ENCODE measurements around the gene EXOC1L. TPM values are rescaled to one million over a fixed set of nuclear protein-coding genes. Genes with fewer than 3 reads are reported as not detected.

The EXOC1L gene, protein sequence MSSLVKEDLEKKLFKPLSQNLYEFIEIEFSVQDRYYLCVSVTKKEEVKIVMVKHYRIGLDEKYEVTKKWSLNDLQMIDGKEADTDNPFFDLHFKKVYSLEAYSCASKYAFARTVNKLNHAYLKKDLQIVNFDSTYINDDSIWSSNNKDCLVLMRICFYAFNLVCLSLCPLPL
- total RNA-seq = not detected

DNA sequence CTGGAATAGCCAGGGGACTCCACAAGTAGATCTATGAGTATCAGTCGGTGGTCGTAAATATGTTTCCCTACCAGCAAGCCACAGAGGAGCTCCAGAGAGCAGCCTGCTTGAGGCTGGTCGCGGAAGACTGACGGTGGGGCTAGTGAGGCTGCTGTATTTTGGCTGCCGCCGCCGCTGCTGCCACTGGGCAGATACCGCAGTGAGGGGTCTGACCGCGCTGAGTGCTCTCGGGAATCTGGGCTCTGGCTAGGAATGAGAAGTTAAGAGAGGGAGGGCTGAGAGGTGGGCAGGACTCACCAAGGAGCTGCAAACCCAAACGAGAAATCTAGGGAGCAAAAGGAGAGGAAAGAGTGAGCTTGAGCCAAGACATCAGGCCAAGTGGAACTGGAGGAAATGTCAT, at the start of gene EXOC1L:
TSS of gene EXOC1L (plus strand) at position 157 of the 400 bp plus-strand sequence. CDS start at position 394, 237 bp downstream.
- peaks cover 5% of the 10 kb centered on the region for H3K4me1 Mint-ChIP-seq
- H3K36me3 Mint-ChIP-seq = no peaks in the 10 kb centered on the region
- peaks cover 17% of the 10 kb centered on the region for H3K27me3 Mint-ChIP-seq
- H3K9me3 Mint-ChIP-seq = no peaks in the 10 kb centered on the region
- peak within 1 kb of the TSS; percentile 58 for H3K4me3 Mint-ChIP-seq
- DNase-seq = peak; percentile 3
- H3K27ac Mint-ChIP-seq = no peak within 1 kb of the TSS

DNA sequence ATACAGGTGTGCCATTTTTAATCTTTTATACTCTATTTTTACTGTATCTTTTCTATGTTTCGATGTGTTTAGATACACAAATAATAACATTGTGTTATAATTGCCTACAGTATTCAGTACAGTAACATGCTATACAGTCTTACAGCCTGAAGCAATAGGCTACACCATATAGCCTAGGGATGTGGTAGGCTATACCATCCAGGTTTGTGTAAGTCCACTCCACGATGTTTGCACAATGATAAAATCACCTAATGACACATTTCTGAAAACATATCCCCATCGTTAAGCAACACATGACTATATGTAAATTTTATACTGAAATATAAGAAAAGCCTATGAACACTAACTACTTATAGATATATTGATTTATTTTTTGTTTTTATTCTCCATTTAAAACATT, 48.9 kb upstream of the EXOC1L start:
- H3K27ac Mint-ChIP-seq = no peak overlapping the region
- no peaks in the 10 kb centered on the region for H3K36me3 Mint-ChIP-seq
- peaks cover 7% of the 10 kb centered on the region for H3K27me3 Mint-ChIP-seq

DNA sequence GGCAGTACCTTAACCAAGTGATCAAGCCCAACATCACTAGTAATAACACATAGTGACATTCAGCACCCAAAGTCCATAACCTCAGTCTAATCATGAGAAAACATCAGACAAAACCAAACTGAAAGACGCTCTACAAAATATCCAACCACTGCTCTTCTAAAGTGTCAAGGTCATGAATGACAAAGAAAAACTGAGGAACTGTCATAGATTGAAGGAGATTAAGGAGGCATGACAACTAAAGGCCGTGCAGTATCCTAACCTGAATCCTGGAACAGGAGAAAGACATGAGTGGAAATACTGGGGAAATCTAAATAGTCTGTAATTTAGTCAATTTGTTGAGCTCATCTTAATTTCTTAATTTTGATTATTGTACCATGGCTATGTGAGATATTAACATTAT, 38.2 kb upstream of the EXOC1L start:
- peaks cover 7% of the 10 kb centered on the region for H3K27me3 Mint-ChIP-seq
- no peak for DNase-seq
- H3K36me3 Mint-ChIP-seq = no peaks in the 10 kb centered on the region
- H3K4me3 Mint-ChIP-seq = no peak overlapping the region
- H3K27ac Mint-ChIP-seq = no peak overlapping the region
- H3K4me1 Mint-ChIP-seq = no peaks in the 10 kb centered on the region
- H3K9me3 Mint-ChIP-seq = no peaks in the 10 kb centered on the region

More for the DNA sequence above, 48.9 kb upstream of the EXOC1L start:
- Mint-ChIP-seq H3K9me3 (no peaks in the 10 kb centered on the region), H3K4me1 (no peaks in the 10 kb centered on the region), H3K4me3 (no peak overlapping the region)
- no peak for DNase-seq

DNA sequence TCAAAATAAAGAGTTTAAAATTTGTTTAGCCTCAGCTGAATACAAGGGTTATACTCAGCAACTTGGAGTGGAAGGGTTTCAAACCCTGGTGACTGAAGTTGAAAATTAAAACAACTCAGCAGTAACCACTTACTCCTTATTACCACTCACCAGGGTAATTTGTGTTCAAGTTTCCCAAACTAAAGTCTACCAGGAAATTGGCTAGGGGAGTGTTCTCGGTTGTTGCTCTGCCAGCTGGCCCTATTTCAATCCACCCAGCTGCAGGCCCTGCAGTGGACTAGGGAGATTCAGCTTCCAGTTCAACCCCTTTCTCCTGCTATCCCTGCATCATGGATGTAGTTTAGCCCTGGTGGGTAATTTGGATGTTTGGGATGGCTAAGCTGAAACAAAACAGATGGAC, 37.8 kb upstream of the EXOC1L start:
- Mint-ChIP-seq H3K27ac (no peak overlapping the region), H3K4me3 (no peak overlapping the region), H3K9me3 (no peaks in the 10 kb centered on the region), H3K27me3 (peaks cover 8% of the 10 kb centered on the region), H3K4me1 (no peaks in the 10 kb centered on the region), H3K36me3 (no peaks in the 10 kb centered on the region)
- DNase-seq = no peak

DNA sequence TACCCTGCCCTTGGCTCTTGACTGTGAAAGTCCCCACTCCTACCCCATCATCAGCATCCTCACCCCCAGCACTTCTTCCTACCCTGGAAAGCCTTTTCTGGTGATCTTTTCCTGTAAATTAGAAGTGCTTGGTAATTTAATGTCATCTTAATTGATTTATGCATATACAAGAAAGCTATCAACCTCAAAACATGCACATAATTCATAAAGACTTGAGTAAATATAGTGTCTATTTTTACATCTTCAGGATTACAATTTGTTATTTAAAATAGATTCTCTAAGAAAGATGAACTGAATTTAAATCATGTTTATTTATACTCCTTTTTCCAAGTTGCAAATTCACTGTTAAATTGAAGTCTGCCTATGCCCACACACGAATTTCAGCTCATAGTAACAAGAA, 36.0 kb upstream of the EXOC1L start:
- H3K9me3 Mint-ChIP-seq = no peaks in the 10 kb centered on the region
- H3K4me3 Mint-ChIP-seq = no peak overlapping the region
- no peaks in the 10 kb centered on the region for H3K4me1 Mint-ChIP-seq
- DNase-seq = no peak
- H3K36me3 Mint-ChIP-seq = no peaks in the 10 kb centered on the region
- H3K27ac Mint-ChIP-seq = no peak overlapping the region
- peaks cover 12% of the 10 kb centered on the region for H3K27me3 Mint-ChIP-seq

DNA sequence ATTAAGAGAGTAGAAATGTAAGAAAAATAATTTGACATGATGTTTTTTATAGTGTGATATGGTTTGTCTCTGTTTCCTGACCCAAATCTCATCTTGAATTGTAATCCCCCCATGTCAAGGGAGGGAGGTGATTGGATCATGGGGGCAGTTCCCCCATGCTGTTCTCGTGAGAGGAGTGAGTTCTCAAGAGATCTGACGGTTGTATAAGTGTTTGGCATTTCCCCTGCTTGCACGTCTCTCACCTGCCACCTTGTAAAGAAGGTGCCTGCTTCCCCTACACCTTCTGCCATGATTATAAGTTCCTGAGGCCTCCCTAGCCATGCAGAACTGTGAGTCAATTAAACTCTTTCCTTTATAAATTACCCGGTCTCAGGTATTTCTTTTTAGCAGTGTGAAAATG, 34.8 kb upstream of the EXOC1L start:
- no peak for DNase-seq
- no peaks in the 10 kb centered on the region for H3K9me3 Mint-ChIP-seq
- H3K36me3 Mint-ChIP-seq = no peaks in the 10 kb centered on the region
- H3K4me1 Mint-ChIP-seq = no peaks in the 10 kb centered on the region
- H3K4me3 Mint-ChIP-seq = no peak overlapping the region
- peaks cover 11% of the 10 kb centered on the region for H3K27me3 Mint-ChIP-seq
- H3K27ac Mint-ChIP-seq = no peak overlapping the region

DNA sequence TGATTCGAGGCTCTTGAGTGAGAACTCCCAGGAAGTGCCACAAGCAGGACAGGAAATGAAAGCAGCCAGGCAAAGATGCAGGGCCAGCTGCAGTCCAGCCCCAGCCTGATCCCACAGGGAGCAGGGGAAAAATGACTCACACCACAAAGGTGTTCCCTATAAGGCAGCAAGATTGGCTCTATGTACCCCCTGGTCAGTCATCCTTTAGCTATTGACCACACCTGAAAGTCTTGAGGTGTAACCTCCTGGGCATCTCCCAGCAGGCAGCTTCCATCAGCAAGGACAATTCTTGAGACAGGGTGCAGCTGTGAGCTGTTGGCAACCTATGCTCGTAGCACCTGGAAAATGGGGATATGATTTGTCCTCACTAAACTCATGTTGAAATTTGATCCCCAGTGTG, 27.9 kb upstream of the EXOC1L start:
- Mint-ChIP-seq H3K4me3 (no peak overlapping the region), H3K27ac (no peak overlapping the region), H3K9me3 (no peaks in the 10 kb centered on the region), H3K27me3 (peaks cover 47% of the 10 kb centered on the region), H3K36me3 (no peaks in the 10 kb centered on the region), H3K4me1 (no peaks in the 10 kb centered on the region)
- DNase-seq = no peak

DNA sequence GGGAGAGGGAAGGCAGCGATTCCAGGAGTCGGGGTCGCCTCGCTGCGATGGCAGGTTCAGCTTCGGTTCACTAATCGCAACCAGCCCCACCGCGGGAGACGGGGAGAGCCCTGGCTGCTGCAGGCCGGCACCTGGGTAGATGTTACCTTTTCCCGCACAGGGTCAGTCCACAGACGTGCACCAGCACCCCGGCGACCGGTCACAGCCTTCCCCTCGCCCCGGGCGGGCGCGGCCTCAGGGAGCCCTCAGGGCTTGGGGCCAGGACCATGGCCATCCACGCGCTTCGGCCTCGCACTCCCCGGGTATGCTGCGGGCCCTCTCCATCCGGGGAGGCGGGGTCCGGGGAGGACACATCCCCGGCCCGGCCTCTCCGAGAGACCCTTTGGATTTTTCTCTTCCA, 26.1 kb upstream of the EXOC1L start:
- Mint-ChIP-seq H3K36me3 (no peaks in the 10 kb centered on the region), H3K4me1 (no peaks in the 10 kb centered on the region), H3K27ac (no peak overlapping the region), H3K9me3 (no peaks in the 10 kb centered on the region), H3K27me3 (peaks cover 52% of the 10 kb centered on the region), H3K4me3 (no peak overlapping the region)
- DNase-seq = no peak

DNA sequence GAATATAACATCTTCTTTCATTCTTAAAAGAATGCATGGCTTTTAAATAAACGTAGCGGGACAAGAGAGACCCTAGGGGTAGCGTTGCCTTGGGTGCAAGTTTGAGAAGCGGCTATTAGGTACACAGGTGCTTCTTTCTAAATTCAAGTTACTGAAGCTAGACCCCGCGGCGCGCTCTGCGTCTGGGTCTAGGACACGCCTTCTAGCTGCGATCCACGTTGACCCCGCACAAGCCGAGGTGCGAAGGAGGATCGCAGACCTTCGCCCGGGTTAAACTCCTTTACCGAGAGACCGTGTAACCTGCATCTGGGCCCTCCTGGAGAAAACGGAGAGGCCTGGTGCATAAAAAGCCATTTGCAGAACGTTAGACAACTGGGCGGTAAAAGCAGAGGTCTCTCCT, 25.5 kb upstream of the EXOC1L start:
- Mint-ChIP-seq H3K4me3 (no peak overlapping the region), H3K4me1 (no peaks in the 10 kb centered on the region), H3K27me3 (peaks cover 49% of the 10 kb centered on the region), H3K9me3 (no peaks in the 10 kb centered on the region), H3K36me3 (no peaks in the 10 kb centered on the region), H3K27ac (no peak overlapping the region)
- no peak for DNase-seq

DNA sequence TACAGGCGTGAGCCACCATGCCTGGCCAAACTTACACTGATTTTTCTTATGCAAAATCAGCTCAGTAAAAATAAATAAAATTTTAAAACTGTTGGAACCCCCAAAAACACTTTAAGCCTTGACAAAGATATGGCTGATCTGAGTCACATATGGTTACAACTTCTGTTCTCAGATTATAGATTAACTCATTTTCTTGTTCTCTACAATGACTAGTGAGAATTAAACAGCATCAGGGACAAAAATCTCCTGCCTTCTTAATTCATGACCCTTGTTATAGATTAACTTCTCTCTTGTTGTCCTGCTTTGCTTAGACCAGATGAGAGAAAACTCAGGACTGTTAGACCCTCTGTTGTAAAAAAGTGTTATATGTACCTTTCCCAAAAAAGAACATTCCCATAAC, 24.2 kb upstream of the EXOC1L start:
- no peaks in the 10 kb centered on the region for H3K36me3 Mint-ChIP-seq
- DNase-seq = no peak
- no peaks in the 10 kb centered on the region for H3K9me3 Mint-ChIP-seq
- H3K4me3 Mint-ChIP-seq = no peak overlapping the region
- peaks cover 49% of the 10 kb centered on the region for H3K27me3 Mint-ChIP-seq
- H3K4me1 Mint-ChIP-seq = no peaks in the 10 kb centered on the region
- H3K27ac Mint-ChIP-seq = no peak overlapping the region

DNA sequence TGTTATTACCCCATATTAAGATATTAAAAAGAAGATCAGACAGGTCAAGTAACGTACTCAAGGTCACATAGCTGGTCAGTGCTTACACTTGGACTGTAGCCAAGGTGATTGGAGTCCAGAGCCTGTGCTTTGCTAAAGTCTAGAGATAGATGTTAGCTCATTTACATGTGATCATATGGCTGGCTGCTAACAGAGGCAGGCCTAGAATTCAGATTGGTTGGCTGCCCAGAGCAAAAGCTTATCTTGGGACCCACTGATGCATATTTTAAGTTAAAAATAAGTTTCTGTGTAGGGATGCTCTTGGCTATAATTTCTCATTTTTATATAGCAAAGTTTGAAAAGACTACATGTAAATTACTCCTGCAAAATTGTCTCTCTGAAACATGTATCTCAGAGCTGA, 18.1 kb upstream of the EXOC1L start:
- no peaks in the 10 kb centered on the region for H3K9me3 Mint-ChIP-seq

DNA sequence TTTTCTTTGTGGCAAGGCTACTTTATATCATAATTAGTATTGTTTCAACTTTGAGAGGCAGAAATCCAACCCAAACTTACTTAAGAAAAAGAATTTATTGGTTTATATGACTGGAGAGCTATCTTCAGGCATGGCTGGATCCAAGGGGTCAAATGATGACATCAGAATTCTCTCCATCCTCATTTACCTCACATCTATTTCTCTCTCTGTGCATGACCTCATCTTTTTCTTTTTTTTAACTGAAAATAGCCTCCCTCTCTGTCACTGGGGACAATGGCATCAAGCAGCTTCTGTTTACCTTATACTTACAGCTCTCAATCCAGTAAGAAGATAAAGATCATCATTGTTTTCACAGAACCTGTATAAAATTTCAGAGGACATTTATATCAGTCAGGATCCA, 12.0 kb upstream of the EXOC1L start:
- H3K36me3 Mint-ChIP-seq = no peaks in the 10 kb centered on the region
- no peaks in the 10 kb centered on the region for H3K27me3 Mint-ChIP-seq
- no peak overlapping the region for H3K4me3 Mint-ChIP-seq
- H3K27ac Mint-ChIP-seq = no peak overlapping the region
- no peak for DNase-seq
- H3K9me3 Mint-ChIP-seq = peaks cover 2% of the 10 kb centered on the region
- no peaks in the 10 kb centered on the region for H3K4me1 Mint-ChIP-seq

More for the DNA sequence above, 18.1 kb upstream of the EXOC1L start:
- H3K4me3 Mint-ChIP-seq = no peak overlapping the region
- H3K27ac Mint-ChIP-seq = no peak overlapping the region
- H3K36me3 Mint-ChIP-seq = no peaks in the 10 kb centered on the region
- no peaks in the 10 kb centered on the region for H3K4me1 Mint-ChIP-seq
- DNase-seq = no peak
- peaks cover 11% of the 10 kb centered on the region for H3K27me3 Mint-ChIP-seq

DNA sequence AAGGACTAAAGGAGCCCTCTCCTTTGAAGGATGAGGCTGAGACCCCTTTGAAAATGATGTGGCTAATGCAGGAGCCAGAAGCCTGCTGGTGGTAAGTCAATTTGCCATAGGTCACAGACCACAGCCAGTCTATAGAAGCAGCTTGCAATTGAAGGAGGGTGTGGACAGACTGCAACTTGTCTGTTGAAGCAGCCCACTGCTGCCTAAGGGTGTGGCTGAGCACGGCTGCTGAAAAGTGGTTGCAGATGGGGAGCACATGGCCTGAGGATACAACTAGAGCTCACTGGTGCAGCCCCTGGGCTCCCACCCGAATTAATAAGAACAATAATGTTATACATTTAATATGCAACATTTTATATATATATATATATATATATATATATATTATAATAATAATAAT, 11.4 kb upstream of the EXOC1L start:
- Mint-ChIP-seq H3K4me3 (no peak overlapping the region), H3K36me3 (no peaks in the 10 kb centered on the region), H3K27me3 (no peaks in the 10 kb centered on the region), H3K9me3 (peaks cover 2% of the 10 kb centered on the region), H3K4me1 (no peaks in the 10 kb centered on the region), H3K27ac (no peak overlapping the region)
- DNase-seq = no peak

DNA sequence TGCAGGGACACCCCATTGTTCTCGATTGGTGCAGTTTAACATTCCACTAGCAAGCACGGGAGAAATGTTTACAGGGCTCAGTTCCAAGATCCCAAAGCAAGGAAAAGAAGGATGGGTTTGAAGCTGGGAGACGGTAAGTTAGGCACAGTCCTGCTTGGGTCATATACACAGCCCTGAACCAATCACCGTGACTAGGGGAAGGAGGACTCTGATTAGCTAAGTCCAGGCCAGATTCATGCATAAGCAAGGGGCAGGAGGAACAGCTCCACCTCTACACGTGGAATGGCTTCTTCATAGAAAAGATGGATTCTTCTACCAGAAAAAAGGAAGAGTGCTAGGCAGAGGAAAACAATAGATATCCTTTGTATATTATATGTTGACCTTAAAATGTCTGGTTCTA, 11.0 kb upstream of the EXOC1L start:
- Mint-ChIP-seq H3K36me3 (no peaks in the 10 kb centered on the region), H3K9me3 (peaks cover 2% of the 10 kb centered on the region), H3K27ac (no peak overlapping the region), H3K4me3 (no peak overlapping the region), H3K27me3 (no peaks in the 10 kb centered on the region), H3K4me1 (no peaks in the 10 kb centered on the region)
- no peak for DNase-seq

DNA sequence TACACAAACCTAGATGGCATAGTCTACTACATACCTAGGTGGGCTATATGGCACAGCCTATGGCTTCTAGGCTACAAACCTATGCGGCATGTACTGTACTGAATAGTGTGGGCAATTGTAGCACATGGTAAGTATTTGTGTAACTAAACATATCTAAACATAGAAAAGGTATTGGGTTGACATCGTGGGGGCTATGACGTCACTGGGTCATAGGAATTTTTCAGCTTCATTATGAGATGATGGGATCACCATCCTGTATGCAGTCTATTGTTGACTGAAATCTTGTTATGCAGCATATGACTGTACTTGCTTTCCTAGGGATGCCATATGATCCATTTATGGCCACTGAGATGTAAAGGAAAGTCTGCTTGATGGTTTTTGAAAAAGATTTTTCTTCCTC, 1.9 kb upstream of the EXOC1L start:
- H3K4me3 Mint-ChIP-seq = no peak overlapping the region
- H3K27me3 Mint-ChIP-seq = peaks cover 17% of the 10 kb centered on the region
- H3K27ac Mint-ChIP-seq = no peak overlapping the region
- no peak for DNase-seq
- no peaks in the 10 kb centered on the region for H3K36me3 Mint-ChIP-seq
- no peaks in the 10 kb centered on the region for H3K9me3 Mint-ChIP-seq
- H3K4me1 Mint-ChIP-seq = peaks cover 5% of the 10 kb centered on the region

DNA sequence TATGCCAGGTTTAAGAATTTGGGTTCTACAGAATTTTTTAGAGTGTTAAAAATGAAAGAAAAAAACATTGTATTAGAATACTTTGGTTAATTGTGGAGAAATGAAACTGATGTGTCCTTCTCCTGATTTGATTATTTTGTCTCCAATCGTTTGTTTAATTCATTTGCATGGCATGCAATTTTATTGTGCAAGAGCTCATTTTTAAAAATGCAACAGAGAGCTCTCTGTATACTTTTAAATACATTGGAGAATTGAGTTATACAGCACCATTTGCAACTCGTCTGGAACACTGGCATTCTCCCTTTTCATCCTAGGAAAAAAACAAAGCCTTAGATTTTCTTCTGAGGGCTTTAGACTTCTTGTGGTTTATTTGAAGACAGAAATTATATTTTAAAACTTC, 689 bp downstream of the EXOC1L start:
- no peaks in the 10 kb centered on the region for H3K36me3 Mint-ChIP-seq
- no peak for DNase-seq
- no peak overlapping the region for H3K27ac Mint-ChIP-seq
- H3K4me1 Mint-ChIP-seq = peaks cover 5% of the 10 kb centered on the region
- H3K27me3 Mint-ChIP-seq = peaks cover 17% of the 10 kb centered on the region
- H3K4me3 Mint-ChIP-seq = no peak overlapping the region
- H3K9me3 Mint-ChIP-seq = no peaks in the 10 kb centered on the region

DNA sequence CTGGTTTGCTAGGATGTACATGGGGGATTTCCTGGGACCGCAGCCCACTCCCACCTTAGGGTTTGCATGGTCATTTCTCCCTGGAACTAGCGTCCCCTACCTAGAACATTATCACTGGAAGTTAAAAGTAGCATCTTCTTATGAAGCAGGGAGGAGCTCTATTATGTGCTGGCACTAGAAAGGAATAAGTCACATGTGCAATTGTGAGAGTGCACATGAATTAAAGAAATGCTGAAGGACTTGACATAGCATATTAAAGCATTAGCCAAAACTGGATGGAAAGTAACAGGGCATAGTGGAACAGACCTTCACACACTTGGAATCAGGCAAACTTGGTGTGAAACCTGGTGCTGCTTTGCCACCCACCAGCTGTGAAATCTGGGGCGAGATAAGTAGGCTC, 2.7 kb downstream of the EXOC1L start:
- Mint-ChIP-seq H3K9me3 (no peaks in the 10 kb centered on the region), H3K27ac (no peak overlapping the region), H3K27me3 (peaks cover 17% of the 10 kb centered on the region), H3K36me3 (no peaks in the 10 kb centered on the region), H3K4me1 (peaks cover 10% of the 10 kb centered on the region), H3K4me3 (no peak overlapping the region)
- DNase-seq = no peak
